Natural killer cell (primary cell): ENCODE results near the gene SYNDIG1. TPM values are rescaled to one million over a fixed set of nuclear protein-coding genes. Genes with fewer than 3 reads are reported as not detected.

Experiments
- ATAC-seq, 3 donors: fragments of 150-1000 bp in 2 of 3; fragments of 200-7000 bp in 1 of 3; cut with Tn5 transposase; 1 replicate in 1 of 3; 2 replicates in 2 of 3; pipeline ENCODE4 v1.10.0; 2021; ENCODE audit warnings: mild to moderate bottlenecking in 2 of 3, moderate library complexity in 2 of 3
- DNase-seq, 2 donors: peaks; one replicate each; pipeline versions ENCODE4 v3.0.0 to v3.0.0-alpha.2; 2013 to 2021; ENCODE audit warnings: mixed read lengths in 1 of 2
- H3K27ac ChIP-seq: one replicate; pipeline ENCODE4 v1.5.1; 2013; ENCODE audit warnings: mild to moderate bottlenecking, low read length
- H3K27me3 ChIP-seq: one replicate; pipeline ENCODE4 v1.6.1; 2013; ENCODE audit warnings: low read length; ENCODE audit not compliant: control insufficient read depth, insufficient read depth
- H3K36me3 ChIP-seq: one replicate; pipeline ENCODE4 v1.6.1; 2013; ENCODE audit warnings: low read length; ENCODE audit not compliant: control insufficient read depth, insufficient read depth
- H3K4me1 ChIP-seq: one replicate; pipeline ENCODE4 v1.6.1; 2013; ENCODE audit warnings: low read length; ENCODE audit not compliant: control insufficient read depth, insufficient read depth
- H3K4me3 ChIP-seq: one replicate; pipeline ENCODE4 v1.5.1; 2013; ENCODE audit warnings: low read length
- H3K9me3 ChIP-seq: one replicate; pipeline ENCODE4 v1.6.1; 2013; ENCODE audit warnings: low read length; ENCODE audit not compliant: control insufficient read depth, insufficient read depth
- H3K27ac Mint-ChIP-seq, 2 donors: one replicate each; pipeline ENCODE4 v1.8.0; 2022; ENCODE audit warnings: mild to moderate bottlenecking in 2 of 2, mixed read lengths in 2 of 2, moderate library complexity in 1 of 2
- H3K27me3 Mint-ChIP-seq, 2 donors: one replicate each; pipeline ENCODE4 v1.8.0; 2022; ENCODE audit warnings: low read depth in 2 of 2, mixed read lengths in 2 of 2
- H3K36me3 Mint-ChIP-seq: one replicate; pipeline ENCODE4 v1.8.0; 2022; ENCODE audit warnings: mixed read lengths
- H3K4me1 Mint-ChIP-seq, 2 donors: one replicate each; pipeline ENCODE4 v1.8.0; 2022; ENCODE audit warnings: mixed read lengths in 2 of 2
- H3K4me3 Mint-ChIP-seq: one replicate; pipeline ENCODE4 v1.8.0; 2022; ENCODE audit warnings: mild to moderate bottlenecking, moderate library complexity, mixed read lengths
- H3K9me3 Mint-ChIP-seq, 2 donors: one replicate each; pipeline ENCODE4 v1.8.0; 2022; ENCODE audit warnings: mixed read lengths in 2 of 2
- WGBS: methylation state at CpG from one replicate; pipeline ENCODE4 v1.1.7; 2013; ENCODE audit warnings: missing lambda C conversion rate; ENCODE audit not compliant: insufficient coverage; 5-methylcytosine and 5-hydroxymethylcytosine counted together
- intact Hi-C: fragments of 100-400 bp; cut with micrococcal nuclease; formaldehyde crosslinking; loops from one replicate; pipeline ENCODE4 v1.14.2; 2022
- total RNA-seq, 4 donors: library from RNA; stranded (reverse); fragments of 120-200 nt in 1 of 4; gene quantifications; one replicate each; pipeline versions ENCODE4 v1.2.3 to v1.2.4, GENCODE V29; 2013 to 2022
- TF ChIP-seq, protein P1 (sequence below): fragments of 200-600 bp; IDR thresholded peaks from one replicate; pipeline ENCODE4 v1.8.0; 2022; ENCODE audit warnings: antibody characterized with exemption

SYNDIG1 gene
- total RNA-seq, 3 donors from 2014 or later (not counting 1 experiment from before 2014, with no cell fraction given), result not detected

DNA sequence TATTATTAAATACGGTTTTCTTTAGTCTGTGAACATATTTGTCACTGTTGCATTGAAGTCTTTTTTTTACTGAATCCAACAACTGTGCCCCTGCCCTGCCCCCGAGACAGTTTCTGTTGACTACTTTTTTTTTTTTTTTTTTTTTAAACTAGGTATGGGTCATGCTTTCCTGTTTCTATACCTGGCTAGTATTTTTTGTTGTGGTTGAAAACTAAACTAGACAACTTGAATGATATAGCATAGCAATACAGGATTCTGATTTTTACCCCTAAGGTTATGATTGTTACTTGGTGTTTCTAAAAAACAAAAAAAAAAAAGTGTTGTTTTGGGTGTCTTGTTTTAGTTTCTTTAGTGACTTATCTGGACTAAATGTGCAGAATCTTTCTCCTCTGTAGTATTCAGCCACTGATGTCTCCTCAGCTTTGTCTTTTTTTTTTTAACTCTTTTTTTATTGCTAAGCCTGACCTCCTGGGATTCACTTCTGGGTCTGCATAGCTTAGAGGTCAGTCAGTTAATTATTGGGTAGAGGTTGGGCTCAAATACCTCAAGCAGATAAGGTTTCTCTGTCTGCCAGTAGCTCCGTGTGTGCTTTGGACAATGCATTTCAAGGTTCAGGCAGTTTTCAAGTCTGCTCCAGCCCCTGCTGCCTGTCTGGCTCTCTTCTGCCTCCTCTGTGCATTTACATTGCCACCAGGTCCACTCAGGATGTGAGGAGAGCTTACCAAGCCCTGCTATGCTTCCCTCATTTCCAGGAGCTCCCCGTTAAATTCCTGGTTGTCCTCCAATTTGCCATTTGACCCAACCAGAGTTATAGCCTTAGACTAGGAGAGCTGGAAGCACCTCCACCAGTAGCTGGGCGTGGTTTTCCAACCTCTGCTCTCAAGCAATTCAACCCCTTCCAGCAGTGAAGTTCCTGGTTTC, 91.4 kb downstream of the SYNDIG1 start:
- Histone ChIP-seq H3K27ac (no peak overlapping the region), H3K27me3 (no peaks in the 10 kb centered on the region), H3K36me3 (no peaks in the 10 kb centered on the region), H3K4me1 (no peaks in the 10 kb centered on the region), H3K9me3 (peaks cover 8% of the 10 kb centered on the region), H3K4me3 (no peak overlapping the region)
- ATAC-seq (no peak), DNase-seq (no peak)
- H3K9me3 Mint-ChIP-seq, result no peaks in the 10 kb centered on the region
- H3K36me3 Mint-ChIP-seq, result no peaks in the 10 kb centered on the region
- 68% methylated on average over 4 of the region's 5 CpGs for WGBS
- peaks cover 6 to 26% of the 10 kb centered on the region in 2 donors for H3K27me3 Mint-ChIP-seq
- H3K4me1 Mint-ChIP-seq, result no peaks in the 10 kb centered on the region
- H3K4me3 Mint-ChIP-seq, result no peak overlapping the region
- H3K27ac Mint-ChIP-seq, result no peak overlapping the region
- intact Hi-C loops, result no loop called here
- TF ChIP-seq, protein P1, sequence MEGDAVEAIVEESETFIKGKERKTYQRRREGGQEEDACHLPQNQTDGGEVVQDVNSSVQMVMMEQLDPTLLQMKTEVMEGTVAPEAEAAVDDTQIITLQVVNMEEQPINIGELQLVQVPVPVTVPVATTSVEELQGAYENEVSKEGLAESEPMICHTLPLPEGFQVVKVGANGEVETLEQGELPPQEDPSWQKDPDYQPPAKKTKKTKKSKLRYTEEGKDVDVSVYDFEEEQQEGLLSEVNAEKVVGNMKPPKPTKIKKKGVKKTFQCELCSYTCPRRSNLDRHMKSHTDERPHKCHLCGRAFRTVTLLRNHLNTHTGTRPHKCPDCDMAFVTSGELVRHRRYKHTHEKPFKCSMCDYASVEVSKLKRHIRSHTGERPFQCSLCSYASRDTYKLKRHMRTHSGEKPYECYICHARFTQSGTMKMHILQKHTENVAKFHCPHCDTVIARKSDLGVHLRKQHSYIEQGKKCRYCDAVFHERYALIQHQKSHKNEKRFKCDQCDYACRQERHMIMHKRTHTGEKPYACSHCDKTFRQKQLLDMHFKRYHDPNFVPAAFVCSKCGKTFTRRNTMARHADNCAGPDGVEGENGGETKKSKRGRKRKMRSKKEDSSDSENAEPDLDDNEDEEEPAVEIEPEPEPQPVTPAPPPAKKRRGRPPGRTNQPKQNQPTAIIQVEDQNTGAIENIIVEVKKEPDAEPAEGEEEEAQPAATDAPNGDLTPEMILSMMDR, result no peak

GRCh38 chr20:24565835-24566351, 96.5 kb downstream of the SYNDIG1 start:
- Histone ChIP-seq H3K4me3 (no peak overlapping the region), H3K9me3 (peaks cover 8% of the 10 kb centered on the region), H3K36me3 (no peaks in the 10 kb centered on the region), H3K27ac (no peak overlapping the region), H3K27me3 (no peaks in the 10 kb centered on the region), H3K4me1 (no peaks in the 10 kb centered on the region)
- H3K4me1 Mint-ChIP-seq, result no peaks in the 10 kb centered on the region
- no peaks in the 10 kb centered on the region for H3K36me3 Mint-ChIP-seq
- DNase-seq (no peak), ATAC-seq (peak in 1 of 3 donors; percentile 30)
- H3K9me3 Mint-ChIP-seq, result no peaks in the 10 kb centered on the region
- H3K27me3 Mint-ChIP-seq, result peaks cover 2 to 16% of the 10 kb centered on the region in 2 donors
- H3K27ac Mint-ChIP-seq, result no peak overlapping the region
- WGBS, result 88% methylated on average over 1 of the region's 2 CpGs
- TF ChIP-seq, protein P1, result no peak
- intact Hi-C loops, result no loop called here
- H3K4me3 Mint-ChIP-seq, result no peak overlapping the region

GRCh38 chr20:24566656-24567055, 97.2 kb downstream of the SYNDIG1 start:
- no peak overlapping the region for H3K27ac ChIP-seq
- ATAC-seq (no peak), DNase-seq (no peak)
- H3K36me3 Mint-ChIP-seq, result no peaks in the 10 kb centered on the region
- intact Hi-C loops, result no loop called here
- H3K27ac Mint-ChIP-seq, result no peak overlapping the region
- H3K27me3 Mint-ChIP-seq, result peaks cover 2 to 16% of the 10 kb centered on the region in 2 donors
- H3K9me3 Mint-ChIP-seq, result no peaks in the 10 kb centered on the region
- H3K27me3 ChIP-seq, result no peaks in the 10 kb centered on the region
- H3K9me3 ChIP-seq, result peaks cover 8% of the 10 kb centered on the region
- TF ChIP-seq, protein P1, result no peak
- no peak overlapping the region for H3K4me3 Mint-ChIP-seq
- WGBS, result 79% methylated on average over 7 of the region's 7 CpGs
- H3K4me3 ChIP-seq, result no peak overlapping the region
- H3K4me1 ChIP-seq, result no peaks in the 10 kb centered on the region
- no peaks in the 10 kb centered on the region for H3K4me1 Mint-ChIP-seq
- H3K36me3 ChIP-seq, result no peaks in the 10 kb centered on the region
